Measurements from ENCODE around the gene LIPT1.
"Not testable (repeated sequence)": the region's sequence is repeated elsewhere in the genome, so short reads cannot be mapped to it uniquely, and the experiment has no call there.

The LIPT1 gene

DNA sequence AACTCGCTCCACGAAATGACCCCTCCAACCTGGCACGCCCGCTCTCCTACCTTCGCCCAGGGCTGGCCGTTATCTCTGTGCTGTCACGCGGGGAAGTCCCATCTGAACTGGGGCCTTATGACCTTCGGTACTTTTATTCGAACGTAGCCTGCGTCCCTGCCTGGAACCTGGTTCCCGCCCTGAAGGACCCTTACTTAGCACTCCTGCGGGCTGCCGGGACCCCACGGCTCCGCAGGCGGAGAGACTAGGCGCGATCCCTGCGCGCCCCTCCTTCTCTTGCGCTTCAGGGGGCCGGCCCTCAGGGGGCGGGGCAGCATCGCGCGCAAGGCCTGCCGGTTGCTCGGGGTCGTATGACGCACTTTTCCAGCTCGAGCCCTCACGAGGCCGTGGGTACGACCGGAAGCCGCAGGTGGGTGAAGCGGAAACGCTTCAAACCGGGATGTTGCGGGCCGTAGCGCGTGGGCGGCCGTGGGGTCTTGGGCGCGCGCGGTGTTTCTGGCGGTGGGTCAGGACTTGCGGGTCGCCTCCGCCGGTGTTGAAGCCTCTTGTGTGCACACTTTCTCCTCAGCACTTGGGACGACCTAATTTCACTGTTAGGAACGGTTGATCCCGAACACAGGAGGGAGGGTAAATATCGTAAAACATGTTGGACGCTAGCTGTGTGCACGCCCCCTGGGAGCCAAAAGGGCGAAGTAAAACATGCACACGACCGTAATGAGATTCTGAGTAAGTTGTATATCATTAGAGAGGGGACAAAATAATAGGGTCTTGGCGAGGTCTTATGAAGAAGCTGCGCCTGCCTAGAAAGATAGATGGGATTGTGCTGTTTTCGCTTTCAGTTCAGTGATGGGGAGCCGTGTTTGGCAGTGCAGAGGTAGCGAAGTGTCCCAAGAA is at the start of gene LIPT1, which contains the start of gene TSGA10:
TSS of gene LIPT1 (plus strand) at position 325 of the 894 bp plus-strand sequence. CDS start 6,991 bp downstream, outside the sequence.
TSS of gene TSGA10 (minus strand) at position 300 of the 894 bp plus-strand sequence. CDS start 45,503 bp downstream, outside the sequence.
- peak; percentile 83 for DNase-seq

DNA sequence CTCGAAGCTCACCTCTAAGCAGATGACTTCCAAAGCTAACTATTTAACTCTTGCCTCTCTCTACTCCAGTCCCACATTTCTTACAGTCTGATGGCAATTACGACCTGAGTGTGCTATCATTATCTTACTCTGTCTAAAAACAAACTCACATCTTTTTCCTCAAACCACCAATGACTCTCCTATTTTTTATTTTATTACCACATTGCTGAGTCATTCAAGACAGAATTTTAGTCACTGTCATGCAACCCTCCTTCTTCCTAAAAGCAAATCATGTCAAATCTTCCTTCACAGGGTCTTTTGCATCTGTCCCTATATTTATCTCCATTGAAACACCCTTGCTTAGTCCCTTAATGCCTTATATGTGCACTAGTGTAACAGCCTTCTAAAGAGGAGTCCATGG is 47.9 kb upstream of the LIPT1 start:
- DNase-seq: no peak

DNA sequence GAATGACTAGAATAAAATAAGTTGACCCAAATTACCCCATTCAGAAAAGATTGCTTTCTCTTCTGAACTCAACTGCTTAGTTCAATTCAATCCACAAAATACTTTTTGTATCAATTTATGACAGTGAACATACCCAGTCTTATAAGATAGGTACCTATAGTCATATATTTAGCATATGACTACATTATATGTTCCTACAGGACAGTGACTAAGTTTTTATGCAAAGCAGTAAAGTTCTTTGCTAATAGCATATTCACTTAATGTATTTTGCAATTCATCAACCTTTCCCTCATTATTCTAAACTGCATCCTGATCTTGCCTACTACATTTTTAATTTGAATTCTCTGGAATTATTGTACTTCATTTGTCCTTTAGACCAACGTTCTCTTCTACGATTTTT is 43.5 kb upstream of the LIPT1 start:
- no peak for DNase-seq

DNA sequence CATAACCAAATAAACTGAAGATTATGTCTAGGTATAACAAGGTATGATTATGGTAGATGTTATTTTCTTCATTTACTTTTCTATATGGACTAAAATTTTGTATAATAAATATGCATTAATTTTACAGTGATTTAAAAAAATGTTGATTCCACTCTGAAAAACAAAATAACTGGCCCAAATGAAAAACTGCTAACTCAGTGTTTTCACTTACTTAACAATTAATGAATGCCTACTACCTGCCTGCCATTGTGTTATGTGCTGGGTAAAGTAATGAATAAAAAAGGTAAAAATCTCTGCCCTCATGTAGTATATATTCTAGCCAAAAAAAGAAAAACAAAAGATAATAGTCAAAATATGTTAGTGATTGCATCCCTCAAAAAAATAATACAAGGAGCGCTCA is 42.8 kb upstream of the LIPT1 start:
- DNase-seq: no peak

DNA sequence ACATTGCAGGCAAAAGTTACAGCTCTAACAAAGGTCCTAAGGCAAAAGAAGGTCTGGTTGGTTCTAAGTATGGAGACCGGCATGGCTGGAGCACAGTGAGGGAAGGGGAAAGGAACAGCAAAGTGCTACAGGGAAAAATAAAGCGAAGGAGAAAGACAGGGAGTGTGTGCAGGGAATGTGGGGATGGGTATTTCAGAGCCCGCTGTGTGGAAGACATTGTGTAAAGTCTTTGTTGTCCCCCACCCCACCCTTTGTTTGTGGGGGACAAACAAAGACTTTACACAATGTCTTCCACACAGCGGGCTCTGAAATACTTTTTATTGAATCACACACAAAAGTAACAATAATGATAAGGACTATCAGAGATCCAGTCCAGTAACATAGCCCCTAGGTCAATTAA is 42.1 kb upstream of the LIPT1 start:
- no peak for DNase-seq

DNA sequence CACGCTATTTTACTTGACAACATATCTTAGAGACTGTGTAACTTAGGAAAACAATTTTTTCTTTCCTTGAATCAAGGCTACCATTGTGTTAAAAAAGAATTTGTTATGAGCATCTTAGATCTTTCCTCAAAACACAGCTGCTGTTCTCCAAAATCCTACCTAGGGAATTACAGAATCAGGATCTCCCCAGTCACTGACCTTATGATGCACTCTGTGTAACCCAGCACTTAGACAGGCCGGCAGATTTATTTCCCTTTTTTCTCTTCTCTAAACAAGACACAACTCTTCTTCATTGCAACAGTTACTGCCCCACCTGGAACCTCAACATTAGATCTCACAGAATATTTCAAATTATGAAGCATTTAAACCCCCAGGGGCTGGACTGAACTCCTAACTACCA is 26.8 kb upstream of the LIPT1 start:
- no peak for DNase-seq

DNA sequence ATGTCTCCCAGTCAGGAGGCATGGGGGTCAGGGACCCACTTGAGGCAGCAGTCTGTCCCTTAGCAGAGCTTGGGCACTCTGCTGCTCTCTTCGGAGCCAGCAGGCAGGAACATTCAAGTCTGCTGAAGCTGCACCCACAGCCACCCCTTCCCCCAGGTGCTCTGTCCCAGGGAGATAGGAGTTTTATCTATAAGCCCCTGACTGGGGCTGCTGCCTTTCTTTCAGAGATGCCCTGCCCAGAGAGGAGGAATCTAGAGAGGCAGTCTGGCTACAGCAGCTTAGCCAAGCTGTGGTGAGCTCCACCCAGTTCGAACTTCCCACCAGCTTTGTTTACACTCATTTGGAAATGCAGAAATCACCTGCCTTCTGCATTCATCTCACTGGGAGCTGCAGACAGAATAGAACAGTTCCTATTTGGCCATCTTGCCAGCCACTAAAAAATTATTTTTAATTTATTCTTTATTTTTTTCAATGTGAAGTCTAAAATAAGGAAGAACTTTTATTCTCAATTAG is 19.7 kb upstream of the LIPT1 start:
- DNase-seq: not testable (repeated sequence)

DNA sequence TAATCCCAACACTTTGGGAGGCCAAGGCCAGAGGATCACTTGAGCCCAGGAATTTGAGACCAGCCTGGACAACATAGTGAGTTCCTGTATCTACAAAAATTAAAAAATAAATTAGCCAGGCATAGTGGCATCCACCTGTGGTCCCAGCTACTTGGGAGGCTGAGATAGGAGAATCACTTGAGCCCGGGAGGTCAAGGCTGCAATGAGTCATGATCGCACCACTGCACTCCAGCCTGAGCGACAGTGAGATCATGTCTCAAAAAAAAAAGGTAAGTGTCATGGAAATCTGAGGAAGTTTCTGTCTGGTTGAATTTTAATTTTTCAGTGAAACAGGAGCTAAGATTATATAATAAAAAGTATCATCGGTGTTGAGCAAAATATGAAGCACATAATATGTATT is 15.8 kb upstream of the LIPT1 start:
- DNase-seq: no peak

DNA sequence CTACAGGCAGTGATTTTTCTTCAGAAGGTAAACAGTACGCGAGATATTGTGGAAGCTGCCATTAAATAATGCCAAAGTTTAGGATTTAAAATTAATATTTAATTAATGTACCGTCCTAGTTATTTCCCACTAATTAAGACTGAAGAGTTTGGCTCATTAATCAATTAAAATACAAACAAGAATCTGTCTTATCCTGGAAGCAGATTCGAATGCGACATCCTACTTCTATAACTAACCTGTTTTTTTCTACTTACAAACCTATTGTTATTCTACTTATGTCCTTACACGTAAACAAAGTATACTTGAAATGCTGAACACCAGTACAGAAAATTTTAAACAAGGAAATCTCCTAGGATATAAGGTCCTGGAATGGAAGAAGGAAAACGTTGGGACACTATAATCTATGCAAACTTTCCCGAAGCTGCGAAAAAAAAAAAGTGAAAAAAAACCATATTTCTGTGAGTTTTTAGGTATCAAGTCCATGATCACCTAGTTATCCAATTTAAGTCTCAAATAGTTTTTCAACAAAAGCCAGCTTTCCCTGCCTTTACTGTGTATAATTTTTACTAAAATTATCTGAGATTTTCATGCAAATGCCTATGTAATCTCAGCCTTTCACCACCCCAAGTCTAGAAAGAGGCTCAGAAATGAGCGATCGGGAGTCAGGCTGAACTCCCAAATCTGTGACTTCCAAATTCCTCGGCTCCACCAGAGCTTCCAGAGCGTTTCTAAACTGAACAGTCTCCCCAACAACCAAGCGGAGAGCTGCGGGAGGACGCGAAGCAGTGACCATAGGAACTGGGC is 14.5 kb upstream of the LIPT1 start:
- DNase-seq: no peak

DNA sequence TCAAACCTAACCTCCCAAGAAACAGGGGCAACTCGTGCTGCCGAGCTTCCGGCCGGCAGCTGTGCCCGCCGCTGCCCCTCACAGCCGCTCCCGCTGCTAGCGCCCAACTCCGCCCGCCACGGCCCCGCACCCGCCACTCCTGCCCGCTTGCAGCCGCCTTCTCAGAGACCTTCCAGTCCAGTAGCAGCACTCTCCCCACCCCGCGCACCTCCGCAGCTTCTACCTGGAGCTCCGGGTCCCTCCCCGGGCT is 14.0 kb upstream of the LIPT1 start:
- DNase-seq: no peak

DNA sequence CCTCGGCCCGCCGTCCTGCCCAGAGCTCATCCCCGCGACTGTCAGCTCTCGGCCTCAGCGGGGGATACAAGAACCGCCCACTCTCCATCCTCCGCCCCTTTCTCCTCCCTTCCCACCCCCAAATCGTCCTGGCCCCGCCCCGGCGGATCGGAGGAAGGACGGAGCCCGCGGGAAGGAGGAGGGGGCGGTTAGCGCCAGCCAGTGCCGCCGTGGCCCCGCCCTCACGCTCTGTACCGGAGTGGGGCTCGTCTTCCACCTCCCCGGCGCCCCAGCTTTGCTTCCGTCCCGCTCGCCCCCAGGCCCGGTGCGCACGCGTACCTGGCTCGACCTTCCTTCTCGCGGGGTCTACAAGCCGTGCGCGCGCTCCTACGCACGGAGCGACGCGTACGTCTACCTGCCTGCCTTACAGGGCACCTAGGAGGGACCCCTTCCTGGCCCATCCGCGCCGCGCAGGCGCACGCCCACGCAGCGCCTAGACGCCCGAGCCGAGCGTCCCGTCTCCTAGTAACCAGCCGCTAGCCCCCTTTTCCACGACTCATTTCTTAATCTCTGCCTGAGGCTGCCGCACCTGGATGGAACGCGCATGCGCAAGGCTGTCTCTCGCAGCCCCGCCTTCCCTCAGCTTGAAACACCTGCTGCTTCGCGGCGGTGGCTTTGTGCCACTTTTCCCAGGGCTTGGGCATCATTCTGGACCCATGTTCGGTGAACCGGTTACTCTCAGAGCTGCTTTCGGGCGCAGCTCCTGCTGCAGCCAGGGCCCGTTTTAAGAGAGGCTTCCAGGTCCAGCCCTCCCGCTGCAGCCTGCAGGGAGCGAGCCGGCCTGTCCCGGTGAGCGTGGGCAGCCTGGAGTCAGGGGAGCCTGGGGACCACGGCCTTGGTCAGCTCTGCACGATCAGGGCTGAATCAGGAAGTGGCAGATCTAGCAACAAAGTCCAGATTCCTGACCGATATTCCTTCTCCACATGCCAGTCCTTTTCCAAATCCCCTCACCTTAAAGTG is 13.4 kb upstream of the LIPT1 start, which contains the start of gene C2orf15:
TSS of gene C2orf15 (plus strand) at position 598 of the 999 bp plus-strand sequence. CDS start 8,852 bp downstream, outside the sequence.
- peak; percentile 96 for DNase-seq

DNA sequence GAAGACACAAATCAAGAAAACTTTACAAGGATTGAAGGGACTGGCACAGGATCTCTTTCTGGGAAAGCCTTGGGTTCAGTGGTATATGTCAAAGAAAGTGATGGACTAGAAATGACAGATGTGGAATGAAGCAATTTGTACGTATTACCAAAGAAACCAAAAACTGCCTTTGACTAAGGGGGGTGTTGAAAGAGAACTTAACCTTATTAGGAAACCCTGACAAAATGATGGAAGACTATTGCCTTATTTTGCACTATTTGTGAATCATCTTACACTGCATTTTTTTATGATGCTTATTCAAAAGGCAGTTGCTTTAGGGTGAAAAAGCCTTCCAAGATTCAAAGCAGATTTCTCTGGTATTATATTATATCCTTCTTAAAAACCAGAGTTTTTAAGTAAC is 4.1 kb upstream of the LIPT1 start:
- DNase-seq: no peak

DNA sequence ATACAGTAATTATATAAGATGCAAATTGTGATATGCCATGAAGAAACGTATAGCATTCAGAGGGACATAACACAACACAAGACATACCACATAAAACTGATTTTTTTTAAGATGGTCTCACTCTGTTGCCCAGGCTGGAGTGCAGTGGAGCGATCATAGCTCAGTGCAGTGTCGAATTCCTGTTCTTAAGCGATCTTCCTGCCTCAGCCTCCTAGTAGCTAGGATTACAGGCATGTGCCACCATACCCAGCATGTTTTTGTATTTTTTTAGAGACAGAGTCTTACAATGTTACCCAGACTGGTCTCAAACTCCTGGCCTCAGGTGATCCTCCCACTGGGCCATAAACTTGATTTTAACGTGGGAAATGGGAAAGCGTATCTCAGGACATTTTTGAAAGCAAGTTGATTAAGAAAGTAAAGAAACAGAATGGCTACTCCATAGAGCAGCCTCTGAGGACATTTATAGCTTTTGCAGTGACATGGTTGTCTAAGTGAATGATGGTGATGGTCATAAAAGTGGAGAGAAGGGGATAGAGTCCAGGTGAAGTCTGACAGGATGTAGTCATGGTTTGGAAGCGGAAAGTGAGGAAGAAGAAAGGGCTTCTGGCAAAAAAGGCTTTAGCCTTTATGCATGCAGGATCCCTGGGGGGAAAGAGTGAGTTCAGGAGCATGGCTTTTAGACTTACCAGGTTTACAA is 2.4 kb upstream of the LIPT1 start:
- no peak for DNase-seq

DNA sequence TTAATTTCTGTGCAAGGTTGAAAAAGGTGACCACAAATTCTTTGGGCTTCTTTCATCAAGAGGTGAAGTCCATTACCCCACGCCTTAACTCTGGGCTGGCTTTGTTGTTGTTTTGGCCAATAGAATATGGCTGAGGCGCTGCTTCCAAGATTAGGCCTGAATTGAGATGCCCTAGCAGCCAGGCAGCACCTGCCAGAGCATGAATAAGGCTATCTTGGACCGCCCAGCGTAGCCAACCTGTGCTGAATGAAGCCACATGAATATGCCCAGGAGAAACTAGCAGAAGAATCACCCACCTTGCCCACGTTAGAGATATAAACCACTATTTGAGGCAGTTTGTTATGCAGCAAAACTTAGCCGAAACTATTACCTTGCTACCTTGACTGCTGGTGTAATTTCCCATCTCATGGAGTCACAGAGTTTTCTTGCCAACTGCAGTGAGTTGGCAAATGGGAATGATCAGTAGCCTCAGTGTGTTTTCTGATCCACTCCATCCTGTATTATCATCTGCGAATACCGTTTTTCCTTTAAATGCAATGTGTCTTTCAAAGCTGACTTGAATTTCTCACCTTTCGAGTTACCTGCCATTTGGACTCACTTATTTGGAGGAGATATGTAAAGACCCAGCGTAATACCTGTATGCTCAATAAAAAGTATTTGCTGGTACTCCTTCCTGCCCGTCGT is 704 bp upstream of the LIPT1 start:
- no peak for DNase-seq

DNA sequence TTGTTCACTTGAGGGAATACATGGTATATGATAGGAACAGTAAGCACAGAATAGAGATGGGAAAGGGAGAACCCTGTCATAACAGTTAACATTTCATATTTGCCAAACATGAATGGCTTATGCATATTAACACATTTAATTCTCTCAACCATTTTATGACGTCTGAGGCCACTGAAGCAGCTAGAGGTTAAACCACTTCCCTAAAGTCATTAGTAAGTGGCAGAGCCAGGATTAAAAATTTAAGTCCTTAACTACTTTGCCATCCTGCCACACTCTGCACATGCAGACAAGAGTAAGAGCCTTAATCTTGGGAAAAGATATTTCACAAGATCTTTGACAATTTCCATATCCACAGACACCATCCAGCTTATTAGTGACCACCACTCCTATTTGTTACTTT is 2.1 kb downstream of the LIPT1 start:
- DNase-seq: no peak

DNA sequence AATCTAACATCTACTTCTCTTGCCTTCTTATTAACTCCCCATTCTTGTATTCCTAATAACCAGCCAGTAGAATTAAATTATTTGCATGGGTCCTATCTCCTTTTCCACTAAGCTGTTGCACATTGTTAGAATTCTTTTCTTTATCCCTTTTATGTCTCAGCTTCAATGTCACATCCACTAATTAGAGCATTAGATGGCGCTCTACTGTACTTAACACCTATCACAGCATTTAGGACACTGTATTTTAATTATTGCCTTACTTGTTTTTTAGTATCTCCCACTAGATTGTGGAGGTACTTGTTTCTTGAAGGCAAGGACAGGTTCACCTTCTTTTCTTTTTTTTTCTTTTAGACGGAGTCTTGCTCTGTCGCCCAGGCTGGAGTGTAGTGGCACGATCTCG is 3.8 kb downstream of the LIPT1 start:
- DNase-seq: no peak

DNA sequence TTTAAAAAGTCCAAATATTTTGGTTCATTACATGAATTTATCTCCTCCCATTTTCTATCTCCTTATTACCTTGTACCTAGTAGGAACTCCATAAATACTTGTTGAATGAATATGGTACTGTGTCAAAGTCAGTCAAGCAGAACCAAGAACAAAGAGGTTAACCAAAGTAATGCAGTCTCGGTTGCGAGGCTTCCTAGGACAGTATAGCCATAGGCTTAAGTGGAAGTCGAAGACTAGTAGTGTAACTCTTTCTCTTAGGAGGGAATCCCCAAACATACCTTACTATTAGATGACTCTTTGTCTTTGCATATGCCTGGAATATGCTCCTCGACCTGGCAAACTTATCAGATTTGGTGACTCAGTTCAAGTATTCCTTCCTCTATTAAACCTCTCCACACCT is 4.8 kb downstream of the LIPT1 start:
- DNase-seq: no peak

DNA sequence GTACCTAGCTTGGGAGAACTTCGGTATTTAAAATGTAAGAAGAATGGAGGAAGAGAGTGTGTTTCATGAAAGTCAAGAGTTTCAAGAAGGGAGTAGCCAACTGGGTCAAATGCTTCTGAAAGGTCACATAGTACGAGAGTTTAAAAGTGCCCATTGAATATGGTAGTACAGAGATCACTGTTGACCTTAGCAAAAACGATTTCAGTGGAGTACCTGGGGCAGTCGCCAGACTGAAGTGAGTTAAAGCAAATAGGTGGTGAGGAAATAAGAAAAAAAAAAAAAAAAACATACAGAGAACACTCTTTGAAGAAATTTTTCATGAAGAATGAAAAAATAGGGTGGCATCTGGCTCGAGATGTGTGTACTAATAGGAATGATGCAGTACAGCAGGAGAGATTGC is 11.5 kb downstream of the LIPT1 start:
- DNase-seq: no peak

DNA sequence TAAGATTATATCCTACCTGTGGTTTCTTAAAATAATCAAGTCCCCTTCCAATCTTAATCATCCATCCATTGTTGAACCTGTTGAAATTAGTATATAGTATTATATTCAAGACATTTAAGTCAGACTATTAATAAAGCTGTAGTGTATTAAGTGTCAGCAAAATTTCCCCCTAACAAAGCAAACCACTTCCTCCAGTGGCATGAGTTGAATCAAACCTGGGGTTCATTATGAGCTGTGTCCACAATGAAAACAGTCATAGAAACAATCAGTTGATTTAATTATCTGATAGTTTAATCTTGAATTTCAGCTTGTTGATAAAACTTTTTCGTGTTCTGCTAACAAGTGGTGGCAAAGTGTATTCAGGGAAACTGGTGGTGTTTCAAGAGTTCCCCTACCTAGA is 14.8 kb downstream of the LIPT1 start:
- no peak for DNase-seq

DNA sequence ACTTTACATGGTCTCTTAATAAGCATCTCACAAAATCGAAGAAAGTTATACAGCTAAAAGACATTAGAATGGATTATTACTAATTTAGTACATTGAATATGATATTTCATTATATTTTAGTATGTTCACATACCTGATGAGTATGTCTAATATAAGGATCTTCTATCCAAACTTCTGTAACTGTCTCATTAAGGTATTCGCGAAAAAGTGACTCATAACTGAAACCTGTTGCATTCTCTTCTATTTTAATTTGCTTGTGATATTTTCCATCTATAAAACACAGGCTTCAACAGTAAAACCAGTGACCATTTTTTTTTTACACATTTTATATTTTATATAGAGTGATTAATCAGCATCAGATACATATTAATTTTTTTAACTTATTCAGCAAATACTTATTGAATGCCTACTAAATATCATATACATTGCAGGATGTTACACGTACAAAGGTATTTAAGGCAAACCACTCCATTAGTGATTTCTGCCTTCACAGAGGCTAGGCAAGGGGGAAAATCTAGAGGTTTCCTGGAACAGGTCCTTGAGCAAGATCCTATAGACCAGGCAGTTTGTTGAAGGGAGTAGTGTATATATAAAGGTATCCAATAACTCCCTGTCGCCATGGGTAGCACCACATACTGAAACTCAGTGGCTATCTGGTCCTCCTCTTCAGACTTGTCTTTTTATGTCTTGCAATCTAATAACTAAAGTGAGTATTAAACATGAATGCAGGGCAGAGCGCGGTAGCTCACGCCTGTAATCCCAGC is 16.8 kb downstream of the LIPT1 start:
- DNase-seq: no peak

Data from NCI-H1092 (cell line).